Right hindlimb (tissue), 1 donor: Measurements from ENCODE around the gene CBFA2T2.
"Not testable (repeated sequence)": the region's sequence is repeated elsewhere in the genome, so short reads cannot be mapped to it uniquely, and the experiment has no call there.

Source experiments
- DNase-seq: peaks from one replicate; pipeline ENCODE4 v3.0.0-alpha.2; 2018

The CBFA2T2 gene

GRCh38 chr20:33508015-33508414, 18.1 kb downstream of the CBFA2T2 start:
- DNase-seq: not testable (repeated sequence)

- not testable (repeated sequence) for DNase-seq
These were observed 19.2 kb downstream of the CBFA2T2 start for GRCh38 chr20:33509057-33509456.

- DNase-seq: not testable (repeated sequence)
These were observed 22.0 kb downstream of the CBFA2T2 start for GRCh38 chr20:33511876-33512275.

GRCh38 chr20:33515569-33516216, 25.8 kb downstream of the CBFA2T2 start:
- no peak for DNase-seq

GRCh38 chr20:33516882-33517281, 27.0 kb downstream of the CBFA2T2 start:
- no peak for DNase-seq

- no peak for DNase-seq
These were observed 28.2 kb downstream of the CBFA2T2 start for GRCh38 chr20:33518071-33518470.

GRCh38 chr20:33521461-33521860, 31.6 kb downstream of the CBFA2T2 start:
- no peak for DNase-seq

GRCh38 chr20:33522256-33522820, 32.4 kb downstream of the CBFA2T2 start:
- DNase-seq: no peak

GRCh38 chr20:33524261-33524660, 34.4 kb downstream of the CBFA2T2 start:
- no peak for DNase-seq

- DNase-seq: no peak
These were observed 36.9 kb downstream of the CBFA2T2 start for GRCh38 chr20:33526769-33527168.

- peak; percentile 23 for DNase-seq
These were observed 41.4 kb downstream of the CBFA2T2 start for GRCh38 chr20:33531047-33531877.

- DNase-seq: no peak
These were observed 42.0 kb downstream of the CBFA2T2 start for GRCh38 chr20:33531885-33532284.

GRCh38 chr20:33532753-33533459, 43.0 kb downstream of the CBFA2T2 start:
- peak; percentile 25 for DNase-seq

- DNase-seq: not testable (repeated sequence)
These were observed 45.8 kb downstream of the CBFA2T2 start for GRCh38 chr20:33535717-33536116.

GRCh38 chr20:33537608-33538007, 47.7 kb downstream of the CBFA2T2 start:
- no peak for DNase-seq

- no peak for DNase-seq
These were observed 49.2 kb downstream of the CBFA2T2 start for GRCh38 chr20:33539129-33539528.

GRCh38 chr20:33540427-33540826, 50.5 kb downstream of the CBFA2T2 start:
- no peak for DNase-seq

GRCh38 chr20:33541074-33541473, 51.2 kb downstream of the CBFA2T2 start:
- DNase-seq: no peak

GRCh38 chr20:33541797-33542196, 51.9 kb downstream of the CBFA2T2 start:
- DNase-seq: no peak

GRCh38 chr20:33545763-33546162, 55.9 kb downstream of the CBFA2T2 start:
- no peak for DNase-seq

- no peak for DNase-seq
These were observed 59.5 kb downstream of the CBFA2T2 start for GRCh38 chr20:33549229-33549999.

- DNase-seq: no peak
These were observed 61.9 kb downstream of the CBFA2T2 start for GRCh38 chr20:33551778-33552177.
